CD14-positive monocyte (primary cell): ENCODE measurements around the gene PYDC2. TPM values are rescaled to one million over a fixed set of nuclear protein-coding genes. Genes with fewer than 3 reads are reported as not detected.

Experiments used
- DNase-seq, 3 donors: peaks; one replicate each; pipeline ENCODE4 v3.0.0-alpha.2; 2011 to 2022
- H2AFZ ChIP-seq: 2 replicates; pipeline ENCODE4 v1.6.0; 2012; ENCODE audit warnings: mild to moderate bottlenecking, low read depth, low read length, inconsistent platforms; ENCODE audit not compliant: insufficient read depth, poor library complexity, severe bottlenecking
- H3K27ac ChIP-seq, 2 donors: 1 replicate in 1 of 2; 2 replicates in 1 of 2; pipeline ENCODE4 v1.5.1; 2012 to 2013; ENCODE audit warnings: low read length in 2 of 2, control low read depth in 1 of 2, inconsistent platforms in 1 of 2, low read depth in 1 of 2, mild to moderate bottlenecking in 1 of 2
- H3K27me3 ChIP-seq, 2 donors: one replicate each; pipeline versions ENCODE4 v1.6.0 to v1.6.1; 2011 to 2013; ENCODE audit warnings: low read length in 2 of 2; ENCODE audit not compliant: control insufficient read depth in 2 of 2, insufficient read depth in 2 of 2
- H3K36me3 ChIP-seq, 2 donors: replicated peaks in 1 of 2; 1 replicate in 1 of 2; 2 replicates in 1 of 2; pipeline versions ENCODE4 v1.5.1 to v1.6.1; 2012 to 2013; ENCODE audit warnings: low read length in 2 of 2, control low read depth in 1 of 2, inconsistent platforms in 1 of 2, mild to moderate bottlenecking in 1 of 2; ENCODE audit not compliant: insufficient read depth in 2 of 2, control insufficient read depth in 1 of 2
- H3K4me1 ChIP-seq, 2 donors: 1 replicate in 1 of 2; 2 replicates in 1 of 2; pipeline versions ENCODE4 v1.5.1 to v1.6.1; 2012 to 2013; ENCODE audit warnings: low read length in 2 of 2, control low read depth in 1 of 2, inconsistent platforms in 1 of 2, mild to moderate bottlenecking in 1 of 2, moderate library complexity in 1 of 2; ENCODE audit not compliant: insufficient read depth in 2 of 2, control insufficient read depth in 1 of 2
- H3K4me2 ChIP-seq: replicated peaks from 2 replicates; pipeline ENCODE3; 2012; ENCODE audit warnings: low read length, moderate library complexity, mild to moderate bottlenecking; ENCODE audit not compliant: poor library complexity, severe bottlenecking; ENCODE audit errors: extremely low read depth
- H3K4me3 ChIP-seq, 3 experiments: fragments of 200-600 bp in 1 of 3; sonication (generic) in 1 of 3; replicated peaks in 1 of 3; 1 replicate in 2 of 3; 2 replicates in 1 of 3; pipeline ENCODE4 v1.5.1; 2011 to 2013; ENCODE audit warnings: low read length in 3 of 3, mild to moderate bottlenecking in 3 of 3, control low read depth in 2 of 3, low read depth in 2 of 3, inconsistent platforms in 1 of 3, moderate library complexity in 1 of 3
- H3K79me2 ChIP-seq: 2 replicates; pipeline ENCODE4 v1.6.0; 2012; ENCODE audit warnings: mild to moderate bottlenecking, control low read depth, inconsistent platforms, low read length, moderate library complexity; ENCODE audit not compliant: insufficient read depth
- H3K9ac ChIP-seq: 2 replicates; pipeline ENCODE4 v1.6.0; 2017; ENCODE audit warnings: low read length, mild to moderate bottlenecking; ENCODE audit not compliant: insufficient read depth, poor library complexity, severe bottlenecking
- H3K9me3 ChIP-seq, 2 donors: replicated peaks in 1 of 2; 1 replicate in 1 of 2; 2 replicates in 1 of 2; pipeline versions ENCODE4 v1.5.1 to v1.6.1; 2012 to 2013; ENCODE audit warnings: low read length in 2 of 2, control low read depth in 1 of 2; ENCODE audit not compliant: control insufficient read depth in 1 of 2, insufficient read depth in 1 of 2
- H4K20me1 ChIP-seq: 2 replicates; pipeline ENCODE4 v1.6.0; 2012; ENCODE audit warnings: mild to moderate bottlenecking, low read length, control low read depth, moderate library complexity; ENCODE audit not compliant: insufficient read depth
- H3K27ac Mint-ChIP-seq, 7 donors: one replicate each; pipeline ENCODE4 v1.8.0; 2020; ENCODE audit warnings: mild to moderate bottlenecking in 7 of 7, mixed read lengths in 7 of 7, moderate library complexity in 6 of 7, inconsistent platforms in 2 of 7
- H3K27me3 Mint-ChIP-seq, 3 donors: one replicate each; pipeline ENCODE4 v1.8.0; 2021 to 2022; ENCODE audit warnings: low read depth in 3 of 3, mild to moderate bottlenecking in 3 of 3, mixed read lengths in 3 of 3, moderate library complexity in 3 of 3, inconsistent platforms in 1 of 3
- H3K36me3 Mint-ChIP-seq, 2 donors: one replicate each; pipeline ENCODE4 v1.8.0; 2020; ENCODE audit warnings: mixed read lengths in 2 of 2, inconsistent platforms in 1 of 2, mild to moderate bottlenecking in 1 of 2
- H3K4me1 Mint-ChIP-seq: one replicate; pipeline ENCODE4 v1.8.0; 2020; ENCODE audit warnings: mild to moderate bottlenecking, mixed read lengths
- H3K4me3 Mint-ChIP-seq, 2 donors: one replicate each; pipeline ENCODE4 v1.8.0; 2020; ENCODE audit warnings: mild to moderate bottlenecking in 2 of 2, mixed read lengths in 2 of 2, moderate library complexity in 1 of 2
- H3K9me3 Mint-ChIP-seq, 7 donors: one replicate each; pipeline ENCODE4 v1.8.0; 2020 to 2022; ENCODE audit warnings: mixed read lengths in 7 of 7, mild to moderate bottlenecking in 6 of 7, moderate library complexity in 6 of 7, inconsistent platforms in 2 of 7
- CTCF ChIP-seq: fragments of 200-600 bp; IDR thresholded peaks from one replicate; pipeline ENCODE4 v1.8.0; 2022; ENCODE audit warnings: antibody characterized with exemption, mild to moderate bottlenecking
- WGBS: methylation state at CpG from one replicate; pipeline ENCODE4 v1.1.5; 2013; ENCODE audit warnings: missing lambda C conversion rate; ENCODE audit not compliant: insufficient coverage; 5-methylcytosine and 5-hydroxymethylcytosine counted together
- intact Hi-C, 2 donors: fragments of 100-400 bp; cut with micrococcal nuclease; formaldehyde crosslinking; loops; one replicate each; pipeline versions ENCODE4 v1.15.0 to v1.15.1; 2023
- polyA plus RNA-seq, 3 donors: library from polyadenylated mRNA; depleted of rRNA in 1 of 3; unstranded in 2 of 3; stranded (reverse) in 1 of 3; fragments of 300-500 nt in 2 of 3; fragments of >200 nt in 1 of 3; fragmentation: Illumina TruSeq in 2 of 3; gene quantifications; 1 replicate in 2 of 3; 2 replicates in 1 of 3; pipeline ENCODE4 v1.2.3, GENCODE V29; 2012 to 2021

Gene PYDC2
- polyA plus RNA-seq, 3 donors: not detected

DNA sequence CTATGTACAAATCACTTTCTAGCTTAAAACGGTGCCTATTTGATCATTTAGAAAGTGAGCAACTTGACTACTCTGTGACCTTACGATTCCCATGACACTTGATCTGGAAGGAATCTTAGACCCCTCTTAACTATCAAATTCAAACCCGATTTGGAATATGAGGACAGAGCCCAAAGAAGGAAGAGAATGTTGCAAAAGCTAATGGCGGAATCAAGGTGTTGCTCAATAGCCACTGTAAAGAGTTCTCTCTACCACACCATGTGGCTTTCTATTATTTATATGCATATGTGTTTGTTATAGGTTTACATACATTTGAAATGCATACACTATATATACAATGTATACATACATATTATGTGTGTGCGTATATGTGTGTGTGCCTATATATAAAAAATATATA, 39.9 kb downstream of the PYDC2 start:
- Histone ChIP-seq H2AFZ (no peak overlapping the region), H3K4me1 (no peaks in the 10 kb centered on the region), H3K9ac (no peak overlapping the region), H3K4me2 (no peak overlapping the region), H3K79me2 (no peaks in the 10 kb centered on the region), H3K36me3 (no peaks in the 10 kb centered on the region), H4K20me1 (no peaks in the 10 kb centered on the region), H3K4me3 (no peak overlapping the region), H3K27ac (no peak overlapping the region), H3K27me3 (no peaks in the 10 kb centered on the region), H3K9me3 (peaks cover 0 to 6% of the 10 kb centered on the region in 2 donors)
- TF ChIP-seq CTCF: no peak
- Mint-ChIP-seq H3K27me3 (peaks cover 0 to 2% (median 1%) of the 10 kb centered on the region in 3 donors), H3K36me3 (no peaks in the 10 kb centered on the region), H3K4me3 (no peak overlapping the region), H3K27ac (no peak overlapping the region), H3K4me1 (no peaks in the 10 kb centered on the region), H3K9me3 (peaks cover 0 to 9% (median 1%) of the 10 kb centered on the region in 7 donors)
- WGBS: no CpG with 5 or more reads among the region's 5 CpGs
- intact Hi-C loops: no loop called here
- DNase-seq: no peak

- Histone ChIP-seq H3K27ac (no peak overlapping the region), H3K9ac (no peak overlapping the region), H3K27me3 (no peaks in the 10 kb centered on the region), H3K36me3 (no peaks in the 10 kb centered on the region), H4K20me1 (no peaks in the 10 kb centered on the region), H3K4me3 (no peak overlapping the region), H3K4me2 (no peak overlapping the region), H3K4me1 (no peaks in the 10 kb centered on the region), H3K79me2 (no peaks in the 10 kb centered on the region), H3K9me3 (peaks cover 0 to 6% of the 10 kb centered on the region in 2 donors), H2AFZ (no peak overlapping the region)
- H3K27me3 Mint-ChIP-seq: peaks cover 0 to 2% (median 1%) of the 10 kb centered on the region in 3 donors
- no peak for TF ChIP-seq CTCF
- H3K36me3 Mint-ChIP-seq: no peaks in the 10 kb centered on the region
- H3K9me3 Mint-ChIP-seq: peaks cover 0 to 5% (median 2%) of the 10 kb centered on the region in 7 donors
- no peaks in the 10 kb centered on the region for H3K4me1 Mint-ChIP-seq
- WGBS: no CpG with 5 or more reads among the region's 3 CpGs
- H3K27ac Mint-ChIP-seq: no peak overlapping the region
- no peak for DNase-seq
- no peak overlapping the region for H3K4me3 Mint-ChIP-seq
- intact Hi-C loops: no loop called here
Measured at GRCh38 chr3:191502583-191502982, 41.6 kb downstream of the PYDC2 start.
